IMR-90 (cell line): ENCODE results near the gene GALP. TPM values are rescaled to one million over a fixed set of nuclear protein-coding genes. Genes with fewer than 3 reads are reported as not detected.

ENCODE experiments used
- ATAC-seq: fragments of 200-7000 bp; cut with Tn5 transposase; 2 replicates; pipeline ENCODE4 v1.9.1; 2020; ENCODE audit warnings: low read depth, mild to moderate bottlenecking, moderate library complexity
- BruUV-seq: library from RNA; stranded (reverse); fragments of 400-500 nt; replicated peaks from 2 replicates; lab custom pipeline; 2021; lab: Mats Ljungman, UMichigan
- CTCF ChIA-PET: fragments of 300-600 bp; formaldehyde crosslinking; extraction: SDS; loops from one replicate; lab custom pipeline; 2021; ENCODE audit warnings: antibody characterized with exemption; lab: Yijun Ruan, JAX
- POLR2A ChIA-PET: fragments of 300-600 bp; sonication (Branson Sonifier 250); formaldehyde crosslinking; loops from one replicate; lab custom pipeline; 2022; ENCODE audit warnings: antibody characterized with exemption; ENCODE audit not compliant: unreplicated experiment; lab: Charles Lee
- DNase-seq: peaks from one replicate; pipeline ENCODE4 v3.0.0; 2013
- H2AFZ ChIP-seq: replicated peaks from 2 replicates; pipeline ENCODE3; 2013; ENCODE audit warnings: low read length, mild to moderate bottlenecking; ENCODE audit not compliant: poor library complexity
- H2AK5ac ChIP-seq: 2 replicates; pipeline ENCODE4 v1.6.1; 2013; ENCODE audit warnings: low read depth, low read length, inconsistent platforms
- H2AK9ac ChIP-seq: replicated peaks from 2 replicates; pipeline ENCODE3; 2013; ENCODE audit warnings: mild to moderate bottlenecking, low read depth, low read length, moderate library complexity; ENCODE audit not compliant: poor library complexity
- H2BK120ac ChIP-seq: 2 replicates; pipeline ENCODE4 v1.6.1; 2013; ENCODE audit warnings: low read depth, low read length, inconsistent platforms
- H2BK15ac ChIP-seq: 3 replicates; pipeline ENCODE4 v1.6.1; 2013; ENCODE audit warnings: low read depth, low read length, inconsistent platforms
- H2BK20ac ChIP-seq: 2 replicates; pipeline ENCODE4 v1.6.1; 2013; ENCODE audit warnings: low read depth, mild to moderate bottlenecking, inconsistent platforms, low read length, moderate library complexity
- H2BK5ac ChIP-seq: 2 replicates; pipeline ENCODE4 v1.6.1; 2013; ENCODE audit warnings: mild to moderate bottlenecking, low read depth, low read length, inconsistent platforms; ENCODE audit not compliant: poor library complexity, severe bottlenecking
- H3K14ac ChIP-seq: replicated peaks from 2 replicates; pipeline ENCODE4 v1.6.1; 2013; ENCODE audit warnings: low read depth, low read length, inconsistent platforms
- H3K18ac ChIP-seq: 2 replicates; pipeline ENCODE4 v1.6.1; 2013; ENCODE audit warnings: low read depth, low read length, control low read depth
- H3K23ac ChIP-seq: 2 replicates; pipeline ENCODE4 v1.6.1; 2013; ENCODE audit warnings: low read depth, low read length, inconsistent platforms
- H3K27ac ChIP-seq: 2 replicates; pipeline ENCODE4 v1.5.1; 2013; ENCODE audit warnings: mild to moderate bottlenecking, control low read depth, low read length; ENCODE audit not compliant: insufficient read depth
- H3K27me3 ChIP-seq: 2 replicates; pipeline ENCODE4 v1.6.1; 2013; ENCODE audit warnings: low read length; ENCODE audit not compliant: control insufficient read depth, insufficient read depth
- H3K36me3 ChIP-seq: 2 replicates; pipeline ENCODE4 v1.6.1; 2013; ENCODE audit warnings: low read length, mixed read lengths; ENCODE audit not compliant: control insufficient read depth, insufficient read depth
- H3K4ac ChIP-seq: 2 replicates; pipeline ENCODE4 v1.6.1; 2013; ENCODE audit warnings: low read depth, low read length, inconsistent platforms
- H3K4me1 ChIP-seq: 2 replicates; pipeline ENCODE4 v1.6.1; 2013; ENCODE audit warnings: low read length, mixed read lengths; ENCODE audit not compliant: control insufficient read depth, insufficient read depth
- H3K4me2 ChIP-seq: 2 replicates; pipeline ENCODE4 v1.6.1; 2013; ENCODE audit warnings: low read depth, mild to moderate bottlenecking, control low read depth, low read length, moderate library complexity
- H3K4me3 ChIP-seq: 2 replicates; pipeline ENCODE4 v1.5.1; 2013; ENCODE audit warnings: low read depth, mild to moderate bottlenecking, control low read depth, low read length, moderate library complexity; ENCODE audit not compliant: insufficient read depth
- H3K56ac ChIP-seq: 2 replicates; pipeline ENCODE4 v1.6.1; 2013; ENCODE audit warnings: low read length, inconsistent platforms; ENCODE audit not compliant: insufficient read depth; ENCODE audit errors: extremely low read depth
- H3K79me1 ChIP-seq, 2 experiments: 2 replicates each; pipeline ENCODE4 v1.6.1; 2013; ENCODE audit warnings: low read length in 2 of 2, inconsistent platforms in 1 of 2, low read depth in 1 of 2
- H3K9ac ChIP-seq: 2 replicates; pipeline ENCODE4 v1.6.1; 2013; ENCODE audit warnings: low read depth, low read length, control low read depth
- H3K9me1 ChIP-seq: 2 replicates; pipeline ENCODE4 v1.6.1; 2013; ENCODE audit warnings: low read length, inconsistent platforms; ENCODE audit not compliant: insufficient read depth
- H3K9me3 ChIP-seq: 2 replicates; pipeline ENCODE4 v1.6.1; 2013; ENCODE audit warnings: low read length; ENCODE audit not compliant: control insufficient read depth, insufficient read depth
- H4K20me1 ChIP-seq: 2 replicates; pipeline ENCODE4 v1.6.1; 2013; ENCODE audit warnings: low read length, inconsistent platforms; ENCODE audit not compliant: insufficient read depth
- H4K5ac ChIP-seq: 2 replicates; pipeline ENCODE4 v1.6.1; 2013; ENCODE audit warnings: mild to moderate bottlenecking, low read depth, low read length, control low read depth
- H4K8ac ChIP-seq, 2 experiments: 2 replicates each; pipeline ENCODE4 v1.6.1; 2013; ENCODE audit warnings: low read depth in 2 of 2, low read length in 2 of 2, control low read depth in 1 of 2, inconsistent platforms in 1 of 2
- H4K91ac ChIP-seq: 2 replicates; pipeline ENCODE4 v1.6.1; 2013; ENCODE audit warnings: low read depth, low read length, inconsistent platforms; ENCODE audit not compliant: insufficient read depth
- BHLHE40 ChIP-seq: fragments of 150-350 bp; IDR thresholded peaks from 2 replicates; pipeline ENCODE4 v1.6.1; 2016; ENCODE audit warnings: mild to moderate bottlenecking, low read depth, low read length
- CEBPB ChIP-seq: IDR thresholded peaks from 2 replicates; pipeline ENCODE4 v1.6.1; 2012; ENCODE audit warnings: low read depth, low read length, improper control_type of control experiment
- CHD1 ChIP-seq: IDR thresholded peaks from 2 replicates; pipeline ENCODE4 v1.6.1; 2012; ENCODE audit warnings: low read depth, low read length, improper control_type of control experiment
- FOS ChIP-seq: fragments of 150-350 bp; IDR thresholded peaks from 2 replicates; pipeline ENCODE4 v1.6.1; 2016; ENCODE audit warnings: low read depth, low read length
- MAFK ChIP-seq: IDR thresholded peaks from 2 replicates; pipeline ENCODE4 v1.6.1; 2012; ENCODE audit warnings: low read depth, low read length, improper control_type of control experiment
- MAZ ChIP-seq: IDR thresholded peaks from 2 replicates; pipeline ENCODE4 v1.6.1; 2012; ENCODE audit warnings: low read depth, mild to moderate bottlenecking, low read length, improper control_type of control experiment, moderate library complexity, borderline replicate concordance
- MXI1 ChIP-seq: IDR thresholded peaks from 2 replicates; pipeline ENCODE4 v1.6.1; 2012; ENCODE audit warnings: low read depth, mild to moderate bottlenecking, low read length, moderate library complexity, borderline replicate concordance
- NFE2L2 ChIP-seq: fragments of 150-350 bp; IDR thresholded peaks from 2 replicates; pipeline ENCODE4 v1.6.1; 2016; ENCODE audit warnings: low read depth, mild to moderate bottlenecking, low read length
- POLR2A ChIP-seq: IDR thresholded peaks from 2 replicates; pipeline ENCODE4 v1.6.1; 2012; ENCODE audit warnings: mild to moderate bottlenecking, low read depth, low read length
- RAD21 ChIP-seq: IDR thresholded peaks from 2 replicates; pipeline ENCODE4 v1.6.1; 2012; ENCODE audit warnings: low read length, improper control_type of control experiment
- RCOR1 ChIP-seq: IDR thresholded peaks from 2 replicates; pipeline ENCODE4 v1.6.1; 2012; ENCODE audit warnings: mild to moderate bottlenecking, low read length, improper control_type of control experiment; ENCODE audit not compliant: insufficient replicate concordance
- RFX5 ChIP-seq: IDR thresholded peaks from 2 replicates; pipeline ENCODE4 v1.8.0; 2012; ENCODE audit warnings: low read depth, mild to moderate bottlenecking, low read length, moderate library complexity
- SMC3 ChIP-seq: fragments of 150-350 bp; IDR thresholded peaks from 2 replicates; pipeline ENCODE4 v1.6.1; 2016; ENCODE audit warnings: low read depth, mild to moderate bottlenecking, antibody characterized with exemption, low read length, moderate library complexity
- WGBS, 2 experiments: methylation state at CpG; one replicate each; pipeline versions ENCODE4 v1.1.5 to v1.1.7; 2013; ENCODE audit warnings: missing lambda C conversion rate in 2 of 2; ENCODE audit not compliant: insufficient read length in 1 of 2; ENCODE audit errors: extremely low coverage in 2 of 2; 5-methylcytosine and 5-hydroxymethylcytosine counted together
- dilution Hi-C: fragments of 300-500 bp; cut with HindIII; formaldehyde crosslinking; loops from one replicate; pipeline ENCODE4 v1.14.3; 2018; ENCODE audit warnings: low sequenced_read_pairs; ENCODE audit not compliant: unreplicated experiment
- in situ Hi-C: fragments of 300-500 bp; cut with MboI; formaldehyde crosslinking; loops from 3 replicates; pipeline ENCODE4 v1.14.3; 2019; ENCODE audit warnings: low sequenced_read_pairs, inconsistent platforms, mixed read lengths
- intact Hi-C: fragments of 100-400 bp; cut with micrococcal nuclease; formaldehyde crosslinking; loops from 2 replicates; pipeline ENCODE4 v1.10.0; 2022
- polyA plus RNA-seq, 3 experiments: library from polyadenylated mRNA; depleted of rRNA; stranded (reverse); fragments of >200 nt; gene quantifications; 2 replicates each; pipeline ENCODE4 v1.2.3, GENCODE V29; 2012; ENCODE audit warnings: low replicate concordance in 1 of 3
- total RNA-seq: library from RNA; depleted of rRNA; stranded (reverse); fragments of >200 nt; gene quantifications from 2 replicates; pipeline ENCODE4 v1.2.3, GENCODE V29; 2012
- TF ChIP-seq, protein P1 (sequence below): fragments of 150-350 bp; IDR thresholded peaks from 2 replicates; pipeline ENCODE4 v1.6.1; 2016; ENCODE audit warnings: low read depth, mild to moderate bottlenecking, low read length, moderate library complexity, borderline replicate concordance
- TF ChIP-seq, protein P2 (sequence below): conservative IDR thresholded peaks from 2 replicates; pipeline ENCODE4 v1.5.1; 2012; ENCODE audit warnings: mild to moderate bottlenecking, low read depth, low read length, improper control_type of control experiment
- TF ChIP-seq, protein P3 (sequence below): fragments of 150-350 bp; IDR thresholded peaks from 2 replicates; pipeline ENCODE4 v1.6.1; 2017; ENCODE audit warnings: mild to moderate bottlenecking, antibody characterized with exemption, low read length, low read depth

GALP gene
- total and polyA plus RNA-seq, 2 of the 4 experiments (the other 2 are of a cell fraction): not detected

- H3K14ac ChIP-seq: no peak overlapping the region
- ATAC-seq: no peak
- no peak overlapping the region for H3K18ac ChIP-seq
- no peak overlapping the region for H3K4me2 ChIP-seq
- no peaks in the 10 kb centered on the region for H3K27me3 ChIP-seq
- 92% methylated on average over 8 of the region's 13 CpGs; no CpG with 5 or more reads in 1 of the 2 experiments for WGBS, 2 experiments
- no peak overlapping the region for H2BK120ac ChIP-seq
- no peak overlapping the region for H3K23ac ChIP-seq
- no TSS peak for BruUV-seq
- H4K5ac ChIP-seq: no peak overlapping the region
- H4K91ac ChIP-seq: no peak overlapping the region
- H3K27ac ChIP-seq: no peak overlapping the region
- CTCF ChIA-PET: interaction anchor here (1.5 kb wide), 1 partner anchor 9 kb away, joined by 5 read pairs; no protein-coding TSS in a partner anchor
- H2AK5ac ChIP-seq: no peak overlapping the region
- POLR2A ChIA-PET: no interaction called here
- H3K9me3 ChIP-seq: no peaks in the 10 kb centered on the region
- dilution Hi-C loops (no loop called here), in situ Hi-C loops (no loop called here), intact Hi-C loops (no loop called here)
- H2AFZ ChIP-seq: no peak overlapping the region
- no peaks in the 10 kb centered on the region; the same call in 1 of the 2 replicates for H3K9me1 ChIP-seq
- no peak for DNase-seq
- no peaks in the 10 kb centered on the region for H4K20me1 ChIP-seq
- no peak overlapping the region for H3K56ac ChIP-seq
- H3K4ac ChIP-seq: no peak overlapping the region
- no peak overlapping the region for H4K8ac ChIP-seq
- TF ChIP-seq MAZ (no peak), RFX5 (no peak), RAD21 (no peak), NFE2L2 (no peak), POLR2A (no peak), SMC3 (no peak), FOS (no peak), MAFK (no peak), CEBPB (no peak), BHLHE40 (no peak), RCOR1 (no peak), MXI1 (no peak), CHD1 (no peak)
- TF ChIP-seq, protein P1, sequence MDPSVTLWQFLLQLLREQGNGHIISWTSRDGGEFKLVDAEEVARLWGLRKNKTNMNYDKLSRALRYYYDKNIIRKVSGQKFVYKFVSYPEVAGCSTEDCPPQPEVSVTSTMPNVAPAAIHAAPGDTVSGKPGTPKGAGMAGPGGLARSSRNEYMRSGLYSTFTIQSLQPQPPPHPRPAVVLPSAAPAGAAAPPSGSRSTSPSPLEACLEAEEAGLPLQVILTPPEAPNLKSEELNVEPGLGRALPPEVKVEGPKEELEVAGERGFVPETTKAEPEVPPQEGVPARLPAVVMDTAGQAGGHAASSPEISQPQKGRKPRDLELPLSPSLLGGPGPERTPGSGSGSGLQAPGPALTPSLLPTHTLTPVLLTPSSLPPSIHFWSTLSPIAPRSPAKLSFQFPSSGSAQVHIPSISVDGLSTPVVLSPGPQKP: no peak
- TF ChIP-seq, protein P2, sequence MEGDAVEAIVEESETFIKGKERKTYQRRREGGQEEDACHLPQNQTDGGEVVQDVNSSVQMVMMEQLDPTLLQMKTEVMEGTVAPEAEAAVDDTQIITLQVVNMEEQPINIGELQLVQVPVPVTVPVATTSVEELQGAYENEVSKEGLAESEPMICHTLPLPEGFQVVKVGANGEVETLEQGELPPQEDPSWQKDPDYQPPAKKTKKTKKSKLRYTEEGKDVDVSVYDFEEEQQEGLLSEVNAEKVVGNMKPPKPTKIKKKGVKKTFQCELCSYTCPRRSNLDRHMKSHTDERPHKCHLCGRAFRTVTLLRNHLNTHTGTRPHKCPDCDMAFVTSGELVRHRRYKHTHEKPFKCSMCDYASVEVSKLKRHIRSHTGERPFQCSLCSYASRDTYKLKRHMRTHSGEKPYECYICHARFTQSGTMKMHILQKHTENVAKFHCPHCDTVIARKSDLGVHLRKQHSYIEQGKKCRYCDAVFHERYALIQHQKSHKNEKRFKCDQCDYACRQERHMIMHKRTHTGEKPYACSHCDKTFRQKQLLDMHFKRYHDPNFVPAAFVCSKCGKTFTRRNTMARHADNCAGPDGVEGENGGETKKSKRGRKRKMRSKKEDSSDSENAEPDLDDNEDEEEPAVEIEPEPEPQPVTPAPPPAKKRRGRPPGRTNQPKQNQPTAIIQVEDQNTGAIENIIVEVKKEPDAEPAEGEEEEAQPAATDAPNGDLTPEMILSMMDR: no peak
- TF ChIP-seq, protein P3, sequence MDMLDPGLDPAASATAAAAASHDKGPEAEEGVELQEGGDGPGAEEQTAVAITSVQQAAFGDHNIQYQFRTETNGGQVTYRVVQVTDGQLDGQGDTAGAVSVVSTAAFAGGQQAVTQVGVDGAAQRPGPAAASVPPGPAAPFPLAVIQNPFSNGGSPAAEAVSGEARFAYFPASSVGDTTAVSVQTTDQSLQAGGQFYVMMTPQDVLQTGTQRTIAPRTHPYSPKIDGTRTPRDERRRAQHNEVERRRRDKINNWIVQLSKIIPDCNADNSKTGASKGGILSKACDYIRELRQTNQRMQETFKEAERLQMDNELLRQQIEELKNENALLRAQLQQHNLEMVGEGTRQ: no peak
- H3K79me1 ChIP-seq: no peaks in the 10 kb centered on the region
- H3K4me1 ChIP-seq: no peaks in the 10 kb centered on the region
- H3K4me3 ChIP-seq: no peak overlapping the region
- H3K9ac ChIP-seq: no peak overlapping the region
- H3K36me3 ChIP-seq: peaks cover 21% of the 10 kb centered on the region
- H2AK9ac ChIP-seq: no peak overlapping the region
- H2BK15ac ChIP-seq: no peak overlapping the region
- H2BK5ac ChIP-seq: no peak overlapping the region
- H2BK20ac ChIP-seq: no peak overlapping the region
Measured at GRCh38 chr19:56163097-56163496, 12.7 kb upstream of the GALP start.
